HFF-Myc (cell line): ENCODE data around the gene NEDD9.

Experiments used
- DNase-seq: peaks from one replicate; pipeline ENCODE4 v3.0.0-alpha.2; 2011; ENCODE audit warnings: low read depth; ENCODE audit errors: extremely low read depth
- H3K4me3 ChIP-seq: replicated peaks from 2 replicates; pipeline ENCODE4 v1.5.1; 2011; ENCODE audit warnings: low read depth, mild to moderate bottlenecking, control low read depth, low read length
- TF ChIP-seq, protein P1 (sequence below): IDR thresholded peaks from 2 replicates; pipeline ENCODE4 v1.5.1; 2012; ENCODE audit warnings: mild to moderate bottlenecking, low read depth, low read length, control low read depth; ENCODE audit errors: missing control alignments

NEDD9 gene

DNA sequence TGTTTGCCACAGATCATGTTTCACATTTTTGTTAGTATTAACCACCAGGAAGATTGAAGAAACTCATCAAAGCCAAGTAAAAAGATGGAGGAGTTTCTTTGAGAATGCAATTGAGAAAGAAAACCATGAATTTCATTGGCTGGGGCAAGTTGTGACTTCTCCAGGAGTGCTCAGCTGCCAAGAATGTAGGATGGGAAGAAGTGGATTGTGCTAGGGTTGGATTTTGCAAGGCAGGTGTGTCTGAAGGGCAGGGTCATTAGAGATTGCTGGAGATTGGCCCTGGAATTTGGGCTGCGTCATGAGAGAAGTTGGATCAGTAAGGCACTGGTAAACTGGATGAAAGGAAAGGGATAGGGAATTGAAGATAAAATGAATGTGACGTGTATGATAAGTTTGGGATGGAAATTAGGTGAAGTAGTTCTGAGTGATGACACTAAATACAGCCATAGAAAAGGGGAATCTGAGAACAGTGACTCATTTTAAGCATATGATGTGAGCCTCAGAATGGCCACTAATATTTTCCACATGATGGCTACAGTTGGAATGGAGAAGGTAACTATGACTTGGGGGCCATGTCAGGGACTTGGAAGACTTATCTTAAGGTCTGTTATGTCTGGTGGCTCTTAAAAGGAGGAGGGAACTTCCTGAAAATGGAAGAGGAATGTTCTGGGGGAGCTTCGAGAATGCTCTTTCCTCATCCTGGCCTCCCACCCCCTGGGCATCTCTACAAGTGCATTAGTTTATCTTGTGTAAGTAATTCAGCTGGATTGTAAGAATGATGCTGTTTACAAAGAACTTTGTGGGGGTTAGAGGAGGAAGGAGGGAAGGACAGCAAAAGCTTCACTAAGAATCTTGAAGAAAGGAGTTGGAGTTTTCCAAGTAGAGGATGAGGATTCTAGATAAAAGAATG is 93.2 kb downstream of the NEDD9 start:
- no peak for DNase-seq

DNA sequence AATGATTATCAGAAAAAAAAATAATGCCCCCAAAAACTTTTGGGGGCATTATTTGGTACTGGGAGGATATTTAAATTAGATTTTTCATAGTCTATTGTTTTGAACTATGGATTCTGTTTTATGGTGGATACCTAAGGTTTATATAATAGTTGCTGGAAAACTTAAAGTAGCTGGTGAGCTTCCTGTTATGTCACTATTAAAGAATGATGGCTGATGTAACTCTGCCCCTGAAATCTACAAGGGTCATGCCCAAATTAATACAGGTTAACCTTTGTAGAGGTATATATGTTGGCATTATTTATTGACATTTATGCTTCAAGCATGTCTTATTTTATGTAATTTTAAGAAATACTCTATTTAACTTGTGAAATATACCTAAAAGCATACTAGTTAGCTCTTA is 95.7 kb downstream of the NEDD9 start:
- H3K4me3 ChIP-seq = no peak overlapping the region
- no peak for DNase-seq
- TF ChIP-seq, protein P1, sequence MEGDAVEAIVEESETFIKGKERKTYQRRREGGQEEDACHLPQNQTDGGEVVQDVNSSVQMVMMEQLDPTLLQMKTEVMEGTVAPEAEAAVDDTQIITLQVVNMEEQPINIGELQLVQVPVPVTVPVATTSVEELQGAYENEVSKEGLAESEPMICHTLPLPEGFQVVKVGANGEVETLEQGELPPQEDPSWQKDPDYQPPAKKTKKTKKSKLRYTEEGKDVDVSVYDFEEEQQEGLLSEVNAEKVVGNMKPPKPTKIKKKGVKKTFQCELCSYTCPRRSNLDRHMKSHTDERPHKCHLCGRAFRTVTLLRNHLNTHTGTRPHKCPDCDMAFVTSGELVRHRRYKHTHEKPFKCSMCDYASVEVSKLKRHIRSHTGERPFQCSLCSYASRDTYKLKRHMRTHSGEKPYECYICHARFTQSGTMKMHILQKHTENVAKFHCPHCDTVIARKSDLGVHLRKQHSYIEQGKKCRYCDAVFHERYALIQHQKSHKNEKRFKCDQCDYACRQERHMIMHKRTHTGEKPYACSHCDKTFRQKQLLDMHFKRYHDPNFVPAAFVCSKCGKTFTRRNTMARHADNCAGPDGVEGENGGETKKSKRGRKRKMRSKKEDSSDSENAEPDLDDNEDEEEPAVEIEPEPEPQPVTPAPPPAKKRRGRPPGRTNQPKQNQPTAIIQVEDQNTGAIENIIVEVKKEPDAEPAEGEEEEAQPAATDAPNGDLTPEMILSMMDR = no peak

More for the DNA sequence above, 93.2 kb downstream of the NEDD9 start:
- no peak overlapping the region for H3K4me3 ChIP-seq
- TF ChIP-seq, protein P1 = no peak
